GM12891 (cell line): ENCODE results near the gene ARID4A.

Experiments used
- POLR2A ChIP-seq: IDR thresholded peaks from 2 replicates; pipeline ENCODE4 v1.6.1; 2011; ENCODE audit warnings: low read depth, low read length, control low read depth
- SPI1 ChIP-seq: IDR thresholded peaks from 2 replicates; pipeline ENCODE4 v1.6.1; 2011; ENCODE audit warnings: low read depth, low read length, control low read depth
- TAF1 ChIP-seq: IDR thresholded peaks from 2 replicates; pipeline ENCODE4 v1.6.1; 2011; ENCODE audit warnings: low read depth, low read length, control low read depth

GRCh38 chr14:58408681-58409215 lies 110.4 kb downstream of the ARID4A start:
- TF ChIP-seq POLR2A, result no peak
- no peak for TF ChIP-seq TAF1
- no peak for TF ChIP-seq SPI1
